ENCODE measurements around the gene ANKRD13D.
"Not testable (repeated sequence)": the region's sequence is repeated elsewhere in the genome, so short reads cannot be mapped to it uniquely, and the experiment has no call there.

The ANKRD13D gene
- total RNA-seq: 36.4 to 158 reads per million in 2 experiments

- DNase-seq (ENCODE audit: low read depth): no peak
Observed at GRCh38 chr11:67289226-67289650, at the start of gene ANKRD13D. ANKRD13D (plus strand) TSS chr11:67289303; CDS start chr11:67289461, 158 bp downstream.

GRCh38 chr11:67239783-67240575 lies 49.1 kb upstream of the ANKRD13D start:
- peak; percentile 97 for DNase-seq (ENCODE audit: low read depth)

DNA sequence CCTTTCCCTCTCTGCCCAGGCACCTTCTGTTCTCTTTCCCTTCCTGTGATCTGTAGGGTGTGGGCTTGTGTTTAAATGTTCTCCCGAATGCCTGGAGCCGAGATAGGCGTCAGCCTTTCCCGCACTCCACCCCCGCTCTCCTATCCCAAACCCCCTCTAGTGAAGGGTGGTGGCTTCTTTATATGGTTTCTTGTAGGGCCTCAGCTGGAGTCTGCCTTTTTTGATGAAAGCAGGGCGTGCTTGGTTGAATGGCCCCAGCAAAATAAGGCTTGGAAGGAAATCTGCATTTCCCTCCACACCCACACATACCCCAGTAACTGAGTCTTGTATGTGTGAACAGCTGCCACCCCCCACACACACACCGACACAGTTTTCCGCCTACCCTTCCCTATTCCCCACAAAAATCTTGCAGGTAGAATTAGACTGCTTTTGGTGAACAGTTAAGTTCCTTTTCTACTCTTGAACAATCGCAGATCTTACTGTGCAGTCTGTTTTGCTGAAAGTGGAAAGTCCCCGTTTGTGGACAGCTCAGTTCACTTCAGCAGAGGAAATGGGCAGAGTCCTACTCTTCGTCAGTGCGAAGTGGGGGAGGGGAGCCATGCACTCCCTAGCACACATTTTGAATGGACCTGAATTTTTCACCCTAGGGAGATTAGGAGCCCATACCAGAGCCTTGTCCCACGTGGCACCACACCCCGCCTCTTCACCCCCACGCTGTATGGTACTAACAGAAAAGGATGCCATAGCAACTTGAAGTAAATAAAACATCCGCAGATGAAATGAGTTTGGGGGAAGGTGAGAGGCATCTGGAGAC lies 48.3 kb upstream of the ANKRD13D start:
- peak; percentile 82 for DNase-seq (ENCODE audit: low read depth)

GRCh38 chr11:67242548-67242947 lies 46.6 kb upstream of the ANKRD13D start:
- DNase-seq (ENCODE audit: low read depth): no peak

DNA sequence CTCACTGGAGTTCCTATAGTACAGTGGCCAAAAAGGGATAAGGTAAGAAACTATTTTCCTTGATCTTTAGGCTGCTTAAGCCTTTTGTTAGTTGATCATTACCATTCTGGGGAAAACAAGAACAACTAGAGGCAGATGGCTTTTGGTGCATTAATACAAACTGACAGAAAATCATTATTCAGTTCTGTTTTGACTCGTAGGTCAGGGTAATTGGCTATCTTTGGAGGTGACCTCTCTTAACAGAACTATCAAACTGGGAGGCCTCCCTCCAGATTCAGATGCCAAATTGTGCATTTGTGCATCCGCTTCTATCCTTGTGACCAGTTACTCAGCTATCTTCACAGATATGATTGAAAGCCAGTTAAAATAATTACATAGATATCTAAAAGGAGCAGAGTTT lies 46.1 kb upstream of the ANKRD13D start:
- no peak for DNase-seq (ENCODE audit: low read depth)

DNA sequence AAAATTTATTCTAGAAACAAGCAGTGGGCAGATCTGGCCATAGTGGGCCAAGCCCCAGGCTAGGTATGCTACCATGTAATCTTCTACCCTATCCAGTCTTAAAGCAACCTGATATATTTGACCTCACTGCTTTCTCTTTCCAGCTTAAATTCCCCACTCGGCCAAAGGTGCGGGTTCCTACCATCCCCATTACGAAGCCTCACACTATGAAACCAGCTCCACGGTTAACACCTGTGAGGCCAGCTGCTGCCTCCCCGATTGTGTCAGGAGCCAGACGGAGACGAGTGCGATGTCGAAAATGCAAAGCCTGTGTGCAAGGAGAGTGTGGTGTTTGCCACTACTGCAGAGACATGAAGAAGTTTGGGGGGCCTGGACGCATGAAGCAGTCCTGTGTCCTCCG lies 44.1 kb upstream of the ANKRD13D start:
- no peak for DNase-seq (ENCODE audit: low read depth)

DNA sequence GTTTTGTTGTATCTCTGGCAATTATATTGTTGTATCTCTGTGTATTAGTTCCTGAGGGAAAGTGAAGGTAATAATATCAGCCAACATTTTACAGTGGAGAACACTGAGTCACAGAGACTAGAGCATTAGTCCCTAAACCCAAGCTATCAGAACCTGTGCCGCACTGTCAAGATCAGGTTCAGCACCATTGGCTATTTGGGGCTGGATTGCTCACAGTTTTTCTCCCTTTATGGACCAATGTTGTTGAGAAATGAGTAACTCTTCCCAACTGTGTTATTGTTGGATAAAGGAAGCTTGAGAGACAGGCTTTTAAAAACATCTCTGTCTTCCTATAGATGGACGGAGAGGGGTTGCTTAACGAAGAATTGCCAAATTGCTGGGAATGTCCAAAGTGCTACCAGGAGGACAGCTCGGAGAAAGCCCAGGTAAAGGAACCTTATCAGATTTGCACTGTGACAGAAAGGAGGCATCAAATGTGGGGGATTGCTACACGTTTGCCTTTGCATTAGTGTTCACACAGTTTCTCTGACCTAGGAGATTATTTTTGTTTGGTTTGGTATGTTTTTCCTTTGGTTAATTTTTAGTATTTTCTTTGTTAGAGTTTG lies 41.1 kb upstream of the ANKRD13D start:
- DNase-seq (ENCODE audit: low read depth): no peak

GRCh38 chr11:67248653-67249052 lies 40.5 kb upstream of the ANKRD13D start:
- DNase-seq (ENCODE audit: low read depth): no peak

DNA sequence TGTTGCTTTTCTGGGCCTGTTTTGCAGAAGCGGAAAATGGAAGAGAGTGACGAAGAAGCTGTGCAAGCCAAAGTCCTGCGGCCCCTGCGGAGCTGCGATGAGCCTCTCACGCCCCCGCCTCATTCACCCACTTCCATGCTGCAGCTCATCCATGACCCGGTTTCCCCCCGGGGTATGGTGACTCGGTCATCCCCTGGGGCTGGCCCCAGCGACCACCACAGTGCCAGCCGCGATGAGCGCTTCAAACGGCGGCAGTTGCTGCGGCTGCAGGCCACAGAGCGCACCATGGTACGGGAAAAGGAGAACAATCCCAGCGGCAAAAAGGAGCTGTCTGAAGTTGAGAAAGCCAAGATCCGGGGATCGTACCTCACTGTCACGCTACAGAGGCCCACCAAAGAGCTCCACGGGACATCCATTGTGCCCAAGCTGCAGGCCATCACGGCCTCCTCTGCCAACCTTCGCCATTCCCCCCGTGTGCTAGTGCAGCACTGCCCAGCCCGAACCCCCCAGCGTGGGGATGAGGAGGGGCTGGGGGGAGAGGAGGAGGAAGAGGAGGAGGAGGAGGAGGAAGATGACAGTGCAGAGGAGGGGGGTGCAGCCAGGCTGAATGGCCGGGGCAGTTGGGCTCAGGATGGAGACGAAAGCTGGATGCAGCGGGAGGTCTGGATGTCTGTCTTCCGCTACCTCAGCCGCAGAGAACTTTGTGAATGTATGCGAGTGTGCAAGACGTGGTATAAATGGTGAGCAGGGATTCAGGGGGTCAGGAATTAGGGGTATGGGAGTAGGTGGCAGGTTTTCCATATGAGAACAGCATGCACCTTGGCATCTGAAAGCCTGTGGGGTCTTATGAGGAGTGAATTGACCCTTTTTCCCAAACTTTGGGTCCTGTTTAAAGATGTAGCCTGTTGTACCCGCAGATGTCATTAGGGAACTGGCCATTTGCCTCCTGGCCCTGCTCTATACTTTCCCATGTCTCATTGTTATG lies 38.8 kb upstream of the ANKRD13D start:
- DNase-seq (ENCODE audit: low read depth): no peak

DNA sequence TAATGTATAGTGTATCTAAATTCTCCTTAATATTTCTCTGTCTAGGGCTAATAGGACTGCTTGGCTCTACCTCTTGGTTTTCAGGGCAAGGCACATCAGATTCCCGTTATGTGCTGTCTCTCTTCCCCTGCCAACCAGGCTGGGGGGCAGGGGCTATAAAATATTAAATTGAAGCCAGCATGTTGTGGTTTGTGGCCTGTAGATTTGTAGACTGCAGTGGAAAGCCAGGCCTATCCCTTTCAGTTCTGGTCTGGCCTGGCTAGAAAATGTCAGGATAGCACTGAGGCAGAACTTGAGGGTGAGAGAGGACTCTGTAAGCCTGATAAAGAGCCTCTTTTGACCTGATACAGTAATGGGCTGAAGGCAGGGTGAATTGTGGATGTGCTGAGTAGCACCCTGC lies 37.3 kb upstream of the ANKRD13D start:
- no peak for DNase-seq (ENCODE audit: low read depth)

DNA sequence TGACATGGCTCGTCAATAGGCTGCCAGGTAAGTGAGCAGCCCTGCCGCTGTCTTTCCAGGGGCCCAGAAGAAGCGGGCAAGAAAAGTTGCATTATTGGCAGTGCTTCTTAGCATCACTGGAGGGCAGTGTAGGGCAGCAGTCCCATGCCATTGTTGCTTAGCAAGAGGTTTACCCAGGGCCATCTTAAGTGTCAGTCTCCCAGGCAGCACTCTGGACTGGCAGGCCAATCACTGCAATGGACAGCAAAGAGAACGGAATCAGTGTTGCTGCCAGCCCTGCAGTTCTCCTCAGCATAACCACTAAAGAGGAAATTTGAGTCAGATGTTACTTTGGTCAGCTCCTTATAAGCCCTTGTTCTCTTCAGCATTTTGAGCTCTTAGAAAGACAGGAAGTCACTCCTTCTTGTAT lies 36.3 kb upstream of the ANKRD13D start:
- DNase-seq (ENCODE audit: low read depth): no peak

DNA sequence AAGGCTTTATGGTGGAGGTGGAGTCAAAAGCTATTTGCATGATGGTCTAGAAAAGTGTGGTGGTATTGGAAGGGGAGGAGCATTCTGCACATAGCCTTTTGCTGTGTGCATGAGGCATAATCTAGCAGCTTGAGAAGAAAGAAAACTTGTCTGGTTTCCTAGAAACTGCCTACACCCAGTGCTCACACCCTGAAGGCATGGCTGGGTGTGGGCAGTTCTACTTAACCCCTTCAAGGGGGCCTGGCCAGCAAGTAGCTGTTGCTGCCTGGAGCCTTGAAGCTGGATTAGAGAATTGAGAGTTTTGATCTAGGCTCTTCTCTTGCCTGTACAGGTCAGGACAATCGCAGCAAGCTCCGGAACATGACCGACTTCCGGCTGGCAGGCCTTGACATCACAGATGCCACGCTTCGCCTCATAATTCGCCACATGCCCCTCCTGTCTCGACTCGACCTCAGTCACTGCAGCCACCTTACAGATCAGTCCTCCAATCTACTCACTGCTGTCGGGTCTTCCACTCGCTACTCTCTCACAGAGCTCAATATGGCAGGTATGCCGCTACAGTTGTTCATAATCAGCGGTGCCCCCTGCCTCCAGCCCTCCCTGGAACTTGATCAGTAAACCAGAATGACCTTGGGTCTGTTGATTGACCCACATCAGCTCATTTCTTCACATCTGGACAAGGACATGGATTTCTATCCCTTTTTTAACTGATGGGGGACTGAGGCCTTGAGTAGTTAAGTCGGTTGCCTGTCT lies 35.1 kb upstream of the ANKRD13D start:
- no peak for DNase-seq (ENCODE audit: low read depth)

- DNase-seq (ENCODE audit: low read depth): no peak
Observed at GRCh38 chr11:67254798-67255197, 34.3 kb upstream of the ANKRD13D start.

GRCh38 chr11:67255353-67255752 lies 33.8 kb upstream of the ANKRD13D start:
- no peak for DNase-seq (ENCODE audit: low read depth)

DNA sequence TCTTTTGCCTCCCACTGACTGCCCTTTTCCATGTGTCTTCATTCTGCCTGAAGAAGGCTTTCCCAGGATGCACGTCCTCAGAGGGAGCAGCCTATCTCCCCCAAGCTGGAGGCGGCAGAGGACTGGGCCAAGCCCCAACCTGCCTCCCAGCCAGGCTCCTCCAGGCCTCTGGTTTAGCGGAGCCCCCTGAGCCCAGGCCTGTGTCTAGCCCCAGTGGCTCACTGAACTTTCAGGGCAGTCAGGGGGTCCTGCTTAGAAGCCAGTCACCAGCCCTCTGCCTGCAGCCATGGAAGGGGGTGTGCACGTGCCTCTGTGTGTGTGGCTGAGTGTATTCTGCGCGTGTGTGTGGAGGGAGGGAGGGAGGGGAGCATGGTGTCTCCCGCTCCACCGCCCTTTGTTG lies 33.2 kb upstream of the ANKRD13D start:
- no peak for DNase-seq (ENCODE audit: low read depth)

DNA sequence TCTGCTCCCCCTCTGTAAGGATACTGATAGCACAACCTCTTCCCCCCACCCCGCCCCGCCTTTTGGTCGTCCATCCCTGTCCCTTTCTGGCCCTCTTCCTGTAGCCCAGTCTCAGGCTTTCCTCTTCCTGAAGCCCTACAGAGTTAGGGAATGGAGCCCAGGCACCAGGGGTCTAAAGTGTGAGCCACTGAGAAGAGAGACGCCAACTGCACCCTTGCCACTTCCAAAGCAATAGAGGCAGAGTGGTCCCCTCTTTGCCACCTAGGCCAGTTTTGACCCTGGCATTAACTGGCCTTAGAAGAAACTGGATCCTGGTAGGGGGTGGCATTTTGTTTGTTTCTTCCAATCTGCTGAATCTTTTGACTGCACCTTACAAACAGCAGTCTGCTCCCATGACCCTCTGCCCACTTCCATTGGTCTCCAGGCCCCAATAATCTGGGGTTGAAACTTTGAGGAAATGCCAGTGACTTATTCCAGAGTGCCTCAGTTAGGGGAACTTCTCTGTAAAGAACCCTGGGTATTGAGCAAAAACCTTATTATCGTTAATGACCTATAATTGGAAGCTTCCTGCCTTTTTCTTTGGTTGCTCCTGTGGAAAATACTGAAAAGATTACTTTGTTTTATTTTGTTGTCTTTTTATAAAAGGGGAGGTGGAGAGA lies 32.5 kb upstream of the ANKRD13D start:
- DNase-seq (ENCODE audit: low read depth): no peak

DNA sequence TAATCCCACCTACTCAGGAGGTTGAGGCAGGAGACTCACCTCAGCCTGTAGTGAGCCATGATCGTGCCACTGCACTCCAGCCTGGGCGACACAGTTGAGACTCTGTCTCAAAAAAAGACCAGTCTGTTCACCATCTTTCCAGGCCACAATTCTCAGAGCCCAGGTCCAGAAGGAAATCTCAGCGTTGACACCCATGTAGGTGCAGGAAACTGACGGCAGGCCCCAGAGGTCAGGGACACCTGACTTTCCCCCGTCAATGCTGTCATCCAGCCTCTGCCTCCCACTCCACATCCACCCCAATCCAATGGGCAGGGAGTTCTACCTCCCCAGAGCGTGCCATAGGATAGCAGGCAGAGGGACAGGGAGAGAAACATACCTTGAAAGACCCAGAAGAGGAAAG lies 28.7 kb upstream of the ANKRD13D start:
- DNase-seq (ENCODE audit: low read depth): no peak

- not testable (repeated sequence) for DNase-seq (ENCODE audit: low read depth)
Observed at GRCh38 chr11:67260885-67261639, 28.0 kb upstream of the ANKRD13D start.

- no peak for DNase-seq (ENCODE audit: low read depth)
Observed at GRCh38 chr11:67261640-67261945, 27.5 kb upstream of the ANKRD13D start.

Measured in T follicular helper cell (primary cell).